ENCODE results near the gene CMTM4.
A peak's percentile ranks its signal among the peaks of the same experiment; 100 is the strongest.

CMTM4 gene

DNA sequence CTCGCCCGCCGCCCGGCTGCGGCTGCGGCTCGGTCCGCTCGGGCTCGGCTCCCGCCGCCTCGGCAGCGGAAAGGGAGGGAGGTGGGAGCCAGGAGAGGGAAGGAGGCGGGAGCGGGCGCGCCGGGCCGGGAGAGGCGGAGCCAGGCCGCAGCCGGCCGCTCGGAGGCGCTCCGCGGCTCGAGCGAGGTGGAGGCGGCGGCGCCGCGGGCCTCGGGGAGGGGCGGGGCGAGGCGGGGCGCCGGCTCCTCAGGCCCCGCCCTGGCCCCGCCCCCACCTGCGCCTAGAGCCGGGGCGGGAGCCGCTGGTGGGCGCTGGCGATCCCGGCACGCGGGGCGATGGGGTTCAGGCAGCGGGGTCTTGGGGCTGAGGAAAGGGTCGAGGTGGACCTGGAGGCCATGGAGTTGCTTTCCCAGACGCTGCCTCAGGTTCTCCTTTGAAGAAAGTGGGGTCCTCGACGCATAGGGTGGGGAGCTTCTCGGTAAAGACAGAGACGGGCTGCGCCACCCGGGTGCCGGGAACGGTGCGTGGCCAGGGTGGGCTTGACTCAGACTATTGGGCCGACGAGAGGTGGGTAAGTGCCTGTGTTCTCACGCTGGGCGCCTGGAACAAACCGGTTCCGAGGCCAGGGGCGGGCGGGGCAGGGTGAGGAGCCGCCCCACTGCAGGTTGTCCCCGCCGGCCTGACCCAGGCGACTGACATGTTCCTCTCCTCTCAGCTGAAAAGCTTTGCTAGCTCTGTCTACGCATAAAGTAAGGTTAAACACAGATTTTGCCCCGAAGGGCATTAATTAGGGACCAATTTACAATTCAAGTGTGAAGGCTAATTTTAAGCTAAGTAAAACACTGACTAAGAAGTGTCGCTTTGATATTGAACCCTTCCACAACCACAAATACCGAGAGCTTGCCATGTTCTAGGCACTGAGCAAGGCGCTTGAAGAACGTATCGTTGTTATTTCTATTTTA lies at the start of gene CMTM4:
Gene CMTM4 (minus strand): TSS at position 75 of the 962 bp plus-strand sequence. CDS start 218 bp downstream, outside the sequence.
- DNase-seq, result peak; percentile 56

DNA sequence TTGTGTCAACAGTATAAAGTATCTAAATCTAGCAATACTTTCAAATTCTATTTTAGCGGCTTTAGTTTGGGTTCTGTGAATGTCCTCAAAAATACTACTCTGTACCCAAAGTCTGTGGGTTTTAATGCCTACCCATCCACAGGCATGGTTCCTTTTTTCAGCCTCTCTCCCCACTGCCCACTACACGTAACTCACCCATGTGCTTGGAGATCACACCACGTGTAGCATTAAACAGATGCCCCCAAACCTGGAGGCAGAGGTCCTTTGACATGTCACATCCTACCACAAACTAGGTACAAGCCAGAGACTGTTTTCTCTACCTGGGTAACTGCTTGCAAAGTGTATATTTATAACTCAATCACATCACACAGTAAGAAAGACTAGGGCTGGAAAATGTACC lies 49.5 kb upstream of the CMTM4 start:
- no peak for DNase-seq

DNA sequence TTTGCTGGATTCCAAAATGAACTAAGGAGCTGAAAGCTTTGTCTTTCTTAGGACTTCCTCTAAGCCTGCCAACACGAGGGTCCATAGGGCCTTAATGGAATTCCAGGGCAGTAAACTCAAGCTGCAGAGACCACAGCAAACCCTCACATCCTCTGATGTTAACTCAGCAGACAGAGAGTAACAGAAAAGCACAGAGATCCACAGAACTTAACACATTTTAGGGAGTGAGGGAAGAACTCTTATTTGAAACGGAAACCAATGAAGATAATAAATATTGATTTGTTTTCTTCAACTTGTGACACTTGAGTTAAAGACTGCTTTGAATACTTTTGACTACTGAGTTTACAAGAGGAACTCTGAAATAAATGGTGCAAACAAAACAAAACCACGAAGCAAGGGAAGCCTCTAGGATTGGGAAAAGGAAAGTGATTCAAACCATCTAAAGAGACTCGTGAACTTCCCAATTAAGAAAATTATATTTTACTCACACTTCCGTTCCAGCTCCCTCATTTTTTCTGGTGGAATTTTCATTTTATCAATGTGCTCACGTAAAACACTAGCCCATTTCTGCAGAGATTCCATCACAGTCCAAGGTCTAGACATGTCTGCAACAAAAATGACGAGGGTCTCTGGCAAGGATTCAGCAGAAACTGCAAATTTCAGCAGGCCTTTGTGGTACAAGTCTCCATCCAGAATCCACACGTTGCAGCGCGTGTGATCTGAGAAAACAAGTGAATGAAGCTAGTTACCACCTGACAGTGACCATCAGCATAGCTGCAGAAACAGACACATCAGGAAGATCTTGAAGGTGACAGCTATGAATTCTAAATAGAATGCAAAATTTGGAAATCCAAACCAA lies 45.6 kb upstream of the CMTM4 start:
- DNase-seq, result no peak

DNA sequence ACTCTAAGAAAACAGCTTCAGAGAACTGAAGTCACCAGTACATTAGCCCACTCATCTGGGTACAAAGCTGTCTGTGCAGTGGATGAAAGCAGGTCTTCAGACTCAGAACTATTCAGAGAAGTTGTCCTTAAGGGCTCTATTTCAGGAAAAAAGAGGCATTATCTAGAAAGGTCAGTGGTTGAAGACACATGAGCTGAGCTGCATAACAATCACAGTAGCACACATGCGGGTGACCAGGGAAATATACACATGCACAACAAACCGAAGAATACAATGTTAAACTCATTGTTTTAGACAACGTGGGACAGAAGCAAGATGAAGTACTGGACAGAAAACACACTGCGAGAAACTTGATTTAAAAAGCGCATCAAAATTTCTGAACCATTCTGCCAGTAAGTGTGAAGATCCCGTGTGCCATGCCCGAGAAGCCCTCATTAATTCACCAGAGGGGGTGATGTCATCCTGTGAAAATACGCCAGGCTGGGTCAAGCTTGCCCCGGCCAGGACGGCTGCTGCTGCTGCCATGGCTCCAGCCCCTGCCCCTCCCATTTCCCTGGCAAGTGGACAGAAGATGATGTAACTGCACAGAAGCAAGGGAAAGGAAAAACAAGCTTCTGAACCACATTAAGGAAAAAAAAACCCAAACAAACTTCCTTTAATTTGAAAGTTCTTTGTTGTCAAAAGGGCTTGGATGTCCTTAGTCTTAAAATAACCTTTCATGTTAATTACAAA lies 44.8 kb upstream of the CMTM4 start:
- peak; percentile 60 for DNase-seq

DNA sequence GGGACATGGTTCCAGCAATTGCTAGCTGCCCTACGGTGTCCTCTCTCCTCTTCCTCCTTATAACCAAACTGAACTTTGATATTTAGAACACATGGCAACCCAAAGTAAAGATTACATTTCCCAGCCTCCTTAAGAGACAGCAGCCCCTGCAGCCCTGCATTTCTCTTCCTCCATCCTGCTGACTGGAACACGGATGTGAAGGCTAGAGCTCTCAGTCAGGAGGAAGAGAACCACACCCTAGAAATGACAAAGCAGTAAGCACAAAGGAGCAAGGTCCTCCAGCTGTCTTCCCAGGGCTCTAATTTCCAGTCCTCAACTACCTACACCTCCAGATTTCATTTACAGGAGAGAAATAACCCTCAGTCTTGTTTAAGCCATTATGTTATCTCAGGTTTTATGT lies 44.0 kb upstream of the CMTM4 start:
- no peak for DNase-seq

DNA sequence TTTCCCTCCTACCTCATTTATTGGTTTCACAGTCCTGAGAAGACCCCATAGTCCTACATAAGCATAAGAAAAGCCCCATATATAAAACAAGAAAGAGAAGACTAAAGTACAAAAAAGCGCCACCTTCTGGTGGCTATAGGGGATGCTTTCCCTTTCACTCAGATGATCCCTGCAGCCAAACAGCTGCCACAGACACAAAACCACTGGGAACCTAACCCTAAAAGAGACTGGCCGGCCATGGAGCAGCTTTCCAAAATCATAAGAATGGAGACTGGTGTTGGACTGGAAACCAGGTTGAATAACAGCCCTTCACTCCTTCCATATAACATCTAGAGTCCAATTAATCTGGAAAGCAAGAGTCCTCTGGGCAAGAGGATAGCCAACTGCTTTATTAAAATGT lies 43.5 kb upstream of the CMTM4 start:
- DNase-seq, result no peak

DNA sequence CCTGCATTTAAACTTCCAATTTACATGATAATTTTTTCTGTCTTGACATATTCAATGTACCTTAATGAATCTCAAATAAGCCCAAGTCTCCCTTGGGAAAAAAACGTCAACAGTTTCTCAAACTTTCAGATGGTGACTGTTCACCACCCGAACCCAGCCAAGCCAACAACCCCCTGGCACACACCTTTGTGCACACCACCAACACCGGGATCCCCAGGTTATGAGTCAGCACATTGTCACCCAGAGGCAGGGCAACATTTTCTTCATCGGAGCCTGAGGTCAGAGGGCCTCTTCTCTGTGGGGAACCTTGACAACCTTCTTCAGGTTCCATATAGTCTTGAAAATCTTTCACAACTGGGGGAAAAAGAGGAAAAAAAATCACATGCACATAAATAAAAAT lies 39.3 kb upstream of the CMTM4 start:
- DNase-seq, result no peak

DNA sequence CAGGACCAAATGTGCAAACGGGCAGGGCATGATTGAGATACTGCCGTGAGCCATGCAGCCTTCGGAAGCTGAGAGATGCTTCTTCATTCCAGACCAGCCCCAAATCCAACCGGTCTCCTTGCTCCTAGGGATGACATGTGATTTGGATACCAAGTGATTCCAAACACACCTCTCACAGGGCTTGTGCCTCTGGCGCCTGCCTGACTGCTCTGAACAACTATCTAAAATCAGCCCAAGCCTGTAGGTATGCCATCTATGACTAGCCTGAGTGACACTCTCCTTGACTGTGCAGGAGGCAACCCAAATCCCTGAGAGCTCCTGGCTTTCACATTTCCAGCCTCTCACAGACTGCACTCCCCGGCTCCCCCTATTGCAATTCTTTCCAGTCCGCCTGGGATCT lies 34.6 kb upstream of the CMTM4 start:
- no peak for DNase-seq

DNA sequence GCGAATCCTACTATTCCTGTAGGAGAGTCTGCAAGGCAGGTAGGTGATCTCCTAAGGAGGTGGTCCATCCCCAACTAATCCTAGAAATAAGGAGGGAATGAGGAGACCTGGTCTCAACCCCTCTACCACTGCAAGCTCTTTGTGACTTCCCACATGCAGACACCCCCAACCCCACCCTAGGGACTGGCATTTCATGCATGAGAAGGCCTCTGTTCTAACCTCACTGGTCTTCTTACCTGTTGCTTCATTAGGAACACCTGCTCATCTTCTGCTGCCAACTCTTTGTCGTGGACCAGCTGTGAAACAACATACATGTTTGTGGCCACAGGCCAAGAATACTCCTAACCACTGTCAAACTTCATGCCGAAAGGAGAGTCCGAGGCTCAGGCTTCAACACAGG lies 32.3 kb upstream of the CMTM4 start:
- no peak for DNase-seq

DNA sequence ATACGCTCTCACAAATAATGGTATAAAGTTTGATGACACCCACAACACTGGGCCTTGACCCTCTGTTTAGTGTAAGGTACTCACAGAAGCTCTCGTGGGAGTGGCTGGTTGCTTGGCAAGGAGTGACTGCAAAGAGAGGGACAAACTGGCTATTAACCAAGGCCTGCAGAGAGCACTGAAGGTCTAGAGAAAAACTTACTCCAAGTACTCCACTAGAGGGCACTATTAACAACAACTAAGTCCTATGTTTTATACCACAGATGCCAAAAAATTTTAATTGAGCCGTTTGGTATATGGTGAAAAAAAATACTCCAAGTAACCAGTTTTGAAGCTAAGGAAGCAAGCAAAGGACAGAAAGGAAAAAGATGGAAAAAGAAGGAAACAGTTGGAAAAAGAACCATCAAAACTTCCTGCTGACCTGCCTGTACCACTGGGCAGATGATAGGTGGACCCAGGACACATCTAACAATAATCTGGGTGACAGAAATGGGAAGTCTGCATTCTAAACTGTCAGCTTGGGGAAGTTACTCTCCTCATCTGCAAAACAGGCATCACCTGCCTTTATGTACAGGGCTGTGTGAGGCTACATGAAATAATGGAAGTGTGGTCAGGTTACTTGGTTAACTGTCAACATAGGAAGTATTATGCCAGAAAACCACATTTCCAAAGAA lies 31.7 kb upstream of the CMTM4 start:
- no peak for DNase-seq

DNA sequence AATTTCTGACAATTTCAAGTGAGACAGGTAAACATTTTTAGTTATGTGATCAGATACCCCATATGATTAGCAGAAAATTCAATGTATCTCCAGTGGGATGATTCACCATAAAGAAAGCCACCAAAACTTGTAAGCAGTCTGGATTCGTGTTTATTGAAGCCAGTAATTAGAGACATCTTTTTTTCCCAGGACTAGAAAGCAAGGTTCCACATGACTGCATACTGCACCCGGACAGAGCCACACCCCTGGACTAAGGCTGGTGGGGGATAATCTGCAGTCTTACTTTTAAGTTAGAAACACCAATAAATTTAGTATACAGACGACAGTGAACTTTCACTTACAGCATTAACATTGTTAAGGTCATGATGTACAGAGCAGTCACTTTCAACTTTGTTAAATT lies 24.2 kb upstream of the CMTM4 start:
- no peak for DNase-seq

DNA sequence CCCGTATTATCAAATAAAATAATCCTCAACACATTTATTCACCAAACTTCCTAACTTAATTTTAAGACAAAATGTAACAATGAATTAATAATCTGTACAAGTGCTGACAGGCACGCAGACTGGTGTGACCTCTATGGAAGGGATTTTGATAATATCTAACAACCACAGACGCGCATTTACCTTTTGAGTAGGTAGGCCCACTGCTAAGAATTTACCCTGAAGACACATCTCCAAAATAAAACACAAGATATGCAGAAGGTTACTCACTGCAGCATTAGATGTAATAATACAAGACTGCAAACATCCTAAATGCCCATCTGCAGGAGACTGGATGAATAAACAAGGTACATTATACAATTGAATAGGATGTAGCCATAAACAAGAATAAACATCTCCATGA lies 22.7 kb upstream of the CMTM4 start:
- DNase-seq, result no peak

DNA sequence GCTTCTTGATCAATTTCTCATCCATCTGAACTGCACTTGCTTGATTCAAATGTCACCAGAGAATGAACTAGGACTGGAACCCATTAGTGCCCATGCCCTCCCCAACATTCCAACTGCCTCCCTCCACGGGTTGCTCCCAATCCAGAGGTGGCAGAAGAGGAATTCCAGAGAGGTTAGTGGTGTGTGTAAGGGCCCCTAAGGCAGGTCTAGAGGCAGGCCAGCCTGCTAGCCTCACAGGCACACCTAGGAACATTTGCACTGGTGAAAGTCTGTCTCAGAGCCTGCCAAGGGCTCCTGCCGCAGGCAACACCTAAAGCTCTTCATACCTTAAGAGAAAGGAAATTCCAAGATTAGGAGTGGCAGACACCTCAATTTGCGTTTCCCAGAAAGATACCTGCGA lies 21.2 kb upstream of the CMTM4 start:
- DNase-seq, result no peak

DNA sequence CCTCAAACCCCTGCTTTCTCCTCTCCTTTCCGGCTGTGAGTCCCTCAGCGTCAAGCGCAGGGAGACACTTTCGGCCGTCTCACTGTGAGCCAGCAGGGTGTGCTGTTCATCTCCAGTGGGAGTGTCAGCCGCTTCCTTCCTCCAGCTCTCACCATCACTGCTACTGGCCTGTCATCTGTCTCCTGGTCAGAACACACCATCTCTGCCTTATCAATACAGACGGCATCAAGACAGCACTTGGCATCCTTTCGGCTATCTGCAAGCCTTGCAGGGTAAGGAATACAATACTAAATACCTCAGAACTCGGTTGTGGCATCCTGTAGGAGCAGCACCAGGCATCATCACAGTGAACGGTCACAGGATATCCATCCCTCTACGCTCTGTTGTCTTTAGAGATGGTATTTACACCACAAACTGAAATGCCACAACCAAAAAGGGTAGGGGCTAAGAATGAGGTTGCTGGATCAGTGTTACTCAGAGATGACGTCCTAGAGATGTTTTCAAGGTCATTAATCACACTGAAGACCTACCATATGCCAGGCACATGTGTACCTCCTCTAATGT lies 20.7 kb upstream of the CMTM4 start:
- DNase-seq, result no peak

DNA sequence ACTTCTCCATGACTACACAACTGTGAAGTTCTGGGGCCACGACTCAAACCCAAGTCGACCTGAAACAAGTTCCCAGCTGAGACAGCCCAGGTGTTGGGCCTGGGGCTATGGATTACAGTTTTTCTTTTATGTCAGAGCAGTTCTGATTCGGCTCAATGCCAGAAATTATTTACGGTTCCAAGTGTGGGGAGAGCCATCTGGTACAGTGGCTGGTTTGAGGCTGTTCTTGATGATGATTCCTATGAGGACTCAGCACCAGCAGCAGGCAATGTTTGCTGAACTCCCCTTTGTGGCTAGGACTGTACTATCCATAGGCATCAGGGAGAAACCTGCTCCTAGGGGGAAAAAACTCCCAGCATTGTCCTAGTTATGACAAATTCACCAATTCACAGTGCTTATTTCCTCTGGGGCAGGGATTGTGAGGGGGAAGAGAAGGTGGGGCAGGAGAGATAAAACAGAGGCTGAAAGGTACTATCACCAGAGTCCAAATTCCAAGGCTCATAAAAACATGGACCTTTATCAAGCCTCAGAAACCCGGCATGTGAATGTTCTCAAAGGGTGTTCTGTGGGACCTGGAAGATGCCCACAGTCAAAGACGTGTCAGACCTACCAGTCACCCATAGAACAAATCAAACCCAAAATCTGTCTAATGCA lies 18.2 kb upstream of the CMTM4 start:
- DNase-seq, result no peak

DNA sequence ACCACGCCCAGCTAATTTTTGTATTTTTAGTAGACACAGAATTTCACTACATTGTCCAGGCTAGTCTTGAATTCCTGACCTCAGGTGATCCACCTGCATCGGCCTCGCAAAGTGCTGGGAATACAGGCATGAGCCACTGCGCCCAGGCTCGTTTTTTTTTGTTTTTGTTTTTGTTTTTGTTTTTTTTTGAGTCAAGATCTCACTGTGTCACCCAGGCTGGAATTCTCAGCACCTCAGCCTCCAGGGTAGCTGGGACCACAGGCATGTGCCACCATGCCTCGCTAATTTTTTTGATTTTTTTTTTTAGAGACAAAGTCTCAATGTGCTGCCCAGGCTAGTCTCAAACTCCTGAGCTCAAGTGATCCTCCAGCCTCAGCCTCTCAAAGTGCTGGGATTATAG lies 17.5 kb upstream of the CMTM4 start:
- no peak for DNase-seq

DNA sequence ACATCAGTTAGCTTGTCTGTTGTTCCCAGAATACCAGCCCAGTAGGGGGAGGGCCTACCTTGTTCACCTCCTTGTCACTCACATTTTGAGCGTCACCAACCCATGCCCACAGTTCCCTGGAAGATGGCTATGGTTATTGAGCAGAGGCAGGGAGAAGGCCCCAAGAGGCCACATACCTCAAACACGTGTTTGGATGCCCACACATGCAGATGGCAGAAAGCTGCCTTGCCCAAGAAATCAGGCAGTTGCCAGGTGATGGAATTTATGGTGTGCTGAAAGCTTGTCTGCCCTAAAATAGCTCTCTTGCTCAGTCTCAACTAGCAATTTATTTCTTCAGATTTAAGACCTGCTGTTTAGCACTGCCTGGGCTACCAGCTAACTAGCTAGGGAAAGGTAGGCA lies 16.5 kb upstream of the CMTM4 start:
- no peak for DNase-seq

DNA sequence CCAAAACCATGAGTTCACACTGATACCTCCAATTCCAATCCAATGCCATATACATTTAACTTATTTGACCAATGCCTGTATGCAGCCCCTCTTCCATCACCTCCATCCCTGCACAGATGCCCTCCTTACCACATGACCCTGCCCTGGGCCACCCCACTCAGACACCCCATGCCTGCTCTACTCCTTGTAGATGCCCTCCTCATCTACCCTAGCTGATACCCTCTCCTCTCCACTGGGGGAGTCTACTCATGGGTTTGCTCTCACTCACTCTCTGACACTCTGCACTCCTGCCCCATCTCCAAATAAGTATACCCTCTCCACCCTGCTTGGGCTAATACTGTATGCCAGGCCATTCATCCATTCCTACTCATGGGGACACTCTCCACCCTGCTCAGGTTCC lies 16.0 kb upstream of the CMTM4 start:
- DNase-seq, result no peak

DNA sequence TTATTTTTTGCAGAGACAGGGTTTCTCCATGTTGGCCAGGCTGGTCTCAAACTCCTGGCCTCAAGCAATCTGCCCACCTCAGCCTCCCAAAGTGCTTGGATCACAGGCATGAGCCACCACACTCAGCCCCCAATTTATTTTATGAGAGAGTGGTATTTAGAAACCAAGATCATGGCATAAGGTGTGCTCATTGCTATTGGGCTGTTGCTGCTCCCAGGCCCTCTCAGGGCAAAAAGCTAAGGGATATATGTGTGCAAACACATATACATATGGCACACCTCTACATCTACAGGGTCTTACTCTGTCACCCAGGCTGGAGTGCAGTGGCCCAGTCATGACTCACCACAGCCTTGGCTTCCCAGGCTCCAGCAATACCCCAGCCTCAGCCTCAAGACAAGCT lies 15.0 kb upstream of the CMTM4 start:
- no peak for DNase-seq

DNA sequence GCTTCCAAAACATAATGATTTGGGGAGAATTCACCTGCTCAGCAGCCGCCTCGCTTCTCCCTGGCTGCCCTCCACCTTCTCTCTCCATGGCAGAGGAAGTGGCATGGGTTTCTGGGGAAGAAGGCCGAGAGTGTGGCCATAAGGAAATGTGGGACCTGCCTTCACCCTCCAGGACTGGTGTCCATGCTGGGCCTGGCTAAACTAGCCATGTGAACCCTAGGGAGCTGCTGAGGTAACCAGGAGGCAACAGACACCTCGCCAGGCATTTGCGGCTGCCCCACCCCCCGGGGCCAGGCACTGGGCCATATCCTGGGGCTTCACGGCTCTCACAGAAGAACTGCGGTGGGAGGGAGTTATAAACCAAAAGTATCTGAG lies 9.9 kb upstream of the CMTM4 start:
- no peak for DNase-seq

DNA sequence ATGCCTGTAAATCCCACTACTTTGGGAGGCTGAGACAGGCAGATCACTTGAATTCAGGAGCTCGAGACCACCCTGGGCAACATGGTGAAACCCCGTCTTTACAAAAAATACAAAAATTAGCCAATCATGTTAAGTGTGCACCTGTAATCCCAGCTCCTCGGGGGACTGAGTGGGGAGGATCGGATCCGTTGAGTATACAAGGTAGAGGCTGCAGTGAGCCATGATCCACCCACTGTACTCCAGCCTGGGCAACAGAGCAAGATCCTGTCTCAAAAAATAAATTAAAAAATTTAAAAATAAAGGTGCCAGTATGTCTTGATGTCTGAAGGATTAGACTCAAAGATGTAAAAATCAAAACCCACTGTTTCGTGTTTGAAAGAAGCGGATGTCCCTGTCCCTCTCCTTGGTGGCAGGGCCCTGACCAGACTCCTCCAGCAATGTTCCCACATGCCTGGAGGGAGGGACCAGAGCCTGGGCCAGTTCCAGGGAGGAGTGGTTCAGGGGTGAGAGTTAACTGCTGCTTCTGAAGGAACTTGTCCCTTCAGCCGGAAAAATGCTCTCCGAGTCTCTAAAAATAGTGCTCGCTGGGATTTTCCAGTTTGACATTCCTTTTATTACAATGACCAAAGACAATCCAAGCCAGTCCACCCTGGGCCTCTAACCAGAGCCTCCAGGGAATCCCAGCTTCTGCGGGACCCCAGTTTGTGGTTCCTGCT lies 9.4 kb upstream of the CMTM4 start:
- DNase-seq, result no peak

Data from T1000 (cell line).